Peyer's patch (tissue), 4 donors: ENCODE data around the gene SGMS2.

ENCODE experiments used
- CTCF ChIP-seq, 6 experiments: fragments of 450-650 bp in 4 of 6; fragments of 200-600 bp in 2 of 6; sonication (generic) in 1 of 6; IDR thresholded peaks; one replicate each; pipeline ENCODE4 v1.5.1; 2017 to 2019; ENCODE audit warnings: antibody characterized with exemption in 6 of 6, mild to moderate bottlenecking in 3 of 6, moderate library complexity in 1 of 6
- POLR2A ChIP-seq, 2 donors: fragments of 450-650 bp; IDR thresholded peaks; one replicate each; pipeline ENCODE4 v1.5.1; 2017; ENCODE audit warnings: antibody characterized with exemption in 2 of 2, mild to moderate bottlenecking in 2 of 2, moderate library complexity in 2 of 2

DNA sequence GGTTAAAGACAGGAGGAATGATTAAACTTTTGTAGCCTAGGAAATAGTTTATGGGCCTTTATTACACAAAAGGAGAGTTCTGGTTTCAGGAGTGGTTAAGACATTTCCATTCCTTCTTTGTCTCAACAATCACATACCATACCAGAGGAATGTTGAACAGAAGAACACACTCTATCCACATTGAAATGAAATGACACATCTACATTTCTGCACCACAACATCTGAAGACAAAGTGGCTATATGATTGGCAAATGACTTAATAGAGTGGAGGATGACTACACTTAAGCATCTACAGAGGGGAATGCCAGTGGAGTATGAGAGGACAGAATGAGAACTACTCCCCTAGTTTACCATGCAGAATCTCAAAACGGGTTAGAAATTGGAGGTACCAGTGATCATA, 114.6 kb downstream of the SGMS2 start:
- no peak for TF ChIP-seq CTCF (IDR thresholded peaks at IDR 0.05)
- no peak for TF ChIP-seq POLR2A (IDR thresholded peaks at IDR 0.05)
